PC-3 (cell line): ENCODE results near the gene PRDM1.

Source experiments
- EZH2phosphoT487 ChIP-seq: fragments of 300-600 bp; sonication (generic); IDR thresholded peaks from 2 replicates; pipeline ENCODE4 v1.6.1; 2018; ENCODE audit warnings: mild to moderate bottlenecking, antibody characterized with exemption, low read length, borderline replicate concordance
- TF ChIP-seq, protein P1 (sequence below): fragments of 300-600 bp; sonication (generic); conservative IDR thresholded peaks from 2 replicates; pipeline ENCODE4 v1.5.1; 2017; ENCODE audit warnings: antibody characterized with exemption, low read depth, mild to moderate bottlenecking, low read length

DNA sequence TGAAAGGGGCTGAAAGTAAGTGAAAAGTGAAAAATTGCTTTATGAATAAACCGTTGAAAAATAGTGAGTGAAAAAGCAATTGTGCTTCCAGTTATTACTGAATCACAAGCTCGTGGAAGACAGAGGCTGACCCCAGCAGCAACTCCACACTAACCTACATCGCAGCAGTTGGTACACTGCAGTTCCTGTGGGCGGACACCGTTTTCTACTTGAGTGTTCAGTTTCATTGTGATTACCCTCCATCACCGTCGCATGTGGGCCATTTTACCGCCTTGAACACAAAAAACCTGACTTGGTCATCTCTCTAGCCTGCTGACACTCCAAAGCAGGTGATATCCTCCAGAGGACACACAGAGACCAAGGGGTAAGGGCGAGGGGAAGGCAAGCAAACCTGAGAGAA, 28.4 kb downstream of the PRDM1 start:
- TF ChIP-seq EZH2phosphoT487, result no peak
- TF ChIP-seq, protein P1, sequence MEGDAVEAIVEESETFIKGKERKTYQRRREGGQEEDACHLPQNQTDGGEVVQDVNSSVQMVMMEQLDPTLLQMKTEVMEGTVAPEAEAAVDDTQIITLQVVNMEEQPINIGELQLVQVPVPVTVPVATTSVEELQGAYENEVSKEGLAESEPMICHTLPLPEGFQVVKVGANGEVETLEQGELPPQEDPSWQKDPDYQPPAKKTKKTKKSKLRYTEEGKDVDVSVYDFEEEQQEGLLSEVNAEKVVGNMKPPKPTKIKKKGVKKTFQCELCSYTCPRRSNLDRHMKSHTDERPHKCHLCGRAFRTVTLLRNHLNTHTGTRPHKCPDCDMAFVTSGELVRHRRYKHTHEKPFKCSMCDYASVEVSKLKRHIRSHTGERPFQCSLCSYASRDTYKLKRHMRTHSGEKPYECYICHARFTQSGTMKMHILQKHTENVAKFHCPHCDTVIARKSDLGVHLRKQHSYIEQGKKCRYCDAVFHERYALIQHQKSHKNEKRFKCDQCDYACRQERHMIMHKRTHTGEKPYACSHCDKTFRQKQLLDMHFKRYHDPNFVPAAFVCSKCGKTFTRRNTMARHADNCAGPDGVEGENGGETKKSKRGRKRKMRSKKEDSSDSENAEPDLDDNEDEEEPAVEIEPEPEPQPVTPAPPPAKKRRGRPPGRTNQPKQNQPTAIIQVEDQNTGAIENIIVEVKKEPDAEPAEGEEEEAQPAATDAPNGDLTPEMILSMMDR, result no peak
